Renal pelvis (tissue), 4 donors: ENCODE results near the gene NEURL1. TPM values are rescaled to one million over a fixed set of nuclear protein-coding genes. Genes with fewer than 3 reads are reported as not detected.

Experiments used
- DNase-seq: peaks from one replicate; pipeline ENCODE4 v3.0.0-alpha.2; 2013
- polyA plus RNA-seq, 3 donors: library from polyadenylated mRNA; unstranded; fragments of 120-200 nt; gene quantifications; one replicate each; pipeline ENCODE4 v1.2.1, GENCODE V29; 2013; ENCODE audit not compliant: insufficient read length in 3 of 3

NEURL1 gene
- polyA plus RNA-seq, 3 donors = 1.9 to 2.3 (median 1.9) TPM

DNA sequence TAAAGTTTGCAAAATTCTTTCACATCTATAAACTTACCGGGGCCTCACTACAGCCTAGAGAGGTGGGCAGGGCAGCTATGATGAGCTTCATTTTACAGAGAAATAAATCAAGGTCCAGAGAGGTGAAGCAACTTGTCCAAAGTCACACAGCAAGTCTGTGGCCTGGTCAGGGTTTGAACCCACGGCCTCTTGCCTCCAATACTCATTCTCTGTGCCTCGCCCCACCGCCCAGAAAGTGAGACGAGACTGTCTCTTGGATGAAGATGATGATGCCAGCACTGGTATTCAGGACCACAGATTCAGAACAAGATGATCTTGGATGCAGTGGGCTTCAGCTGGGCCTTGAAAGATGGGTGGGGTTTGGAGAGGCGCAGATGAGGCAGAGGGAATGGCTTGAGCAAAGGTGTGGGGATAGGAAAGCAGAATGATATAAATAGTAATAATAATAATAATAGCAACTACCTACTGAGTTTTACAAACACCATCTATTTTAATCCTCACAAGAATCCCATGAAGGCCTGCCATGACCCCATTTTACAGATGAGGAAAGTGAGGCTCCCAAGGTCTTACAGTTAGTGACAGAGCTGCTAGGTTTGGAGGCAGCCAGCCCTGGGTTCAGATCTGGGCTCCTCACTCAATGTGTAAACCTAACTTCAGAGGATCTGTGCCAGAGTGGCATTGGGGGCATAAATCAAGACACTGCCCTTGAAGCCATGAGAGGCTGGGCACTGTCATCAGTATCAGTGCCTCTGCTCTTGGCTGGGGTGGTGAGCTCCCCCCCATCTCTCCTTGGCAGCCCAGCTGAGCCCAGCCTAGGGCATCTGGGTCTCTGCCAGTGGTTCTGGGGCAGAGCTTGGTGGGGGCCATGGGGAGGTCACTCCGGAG, 70.0 kb downstream of the NEURL1 start:
- no peak for DNase-seq

DNA sequence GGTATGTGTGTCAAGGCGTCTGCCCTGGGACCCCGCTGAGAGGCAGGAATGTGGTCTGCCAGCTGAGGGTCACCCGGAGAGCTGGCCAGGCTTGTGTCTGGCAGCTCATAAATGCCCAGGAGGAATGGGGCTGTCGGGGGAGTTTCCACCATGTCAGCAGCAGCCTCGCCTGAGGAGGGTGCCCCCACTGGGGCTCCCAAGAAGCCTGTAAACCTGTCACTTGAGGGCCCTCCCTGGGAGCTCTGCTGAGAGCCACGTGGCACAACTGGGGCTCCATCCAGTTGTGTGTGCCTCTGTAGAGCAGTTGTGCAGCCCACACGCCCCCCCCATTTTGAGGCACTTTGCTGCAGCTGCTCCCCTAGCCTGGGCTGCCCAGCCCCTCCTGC, 70.6 kb downstream of the NEURL1 start:
- DNase-seq = no peak

DNA sequence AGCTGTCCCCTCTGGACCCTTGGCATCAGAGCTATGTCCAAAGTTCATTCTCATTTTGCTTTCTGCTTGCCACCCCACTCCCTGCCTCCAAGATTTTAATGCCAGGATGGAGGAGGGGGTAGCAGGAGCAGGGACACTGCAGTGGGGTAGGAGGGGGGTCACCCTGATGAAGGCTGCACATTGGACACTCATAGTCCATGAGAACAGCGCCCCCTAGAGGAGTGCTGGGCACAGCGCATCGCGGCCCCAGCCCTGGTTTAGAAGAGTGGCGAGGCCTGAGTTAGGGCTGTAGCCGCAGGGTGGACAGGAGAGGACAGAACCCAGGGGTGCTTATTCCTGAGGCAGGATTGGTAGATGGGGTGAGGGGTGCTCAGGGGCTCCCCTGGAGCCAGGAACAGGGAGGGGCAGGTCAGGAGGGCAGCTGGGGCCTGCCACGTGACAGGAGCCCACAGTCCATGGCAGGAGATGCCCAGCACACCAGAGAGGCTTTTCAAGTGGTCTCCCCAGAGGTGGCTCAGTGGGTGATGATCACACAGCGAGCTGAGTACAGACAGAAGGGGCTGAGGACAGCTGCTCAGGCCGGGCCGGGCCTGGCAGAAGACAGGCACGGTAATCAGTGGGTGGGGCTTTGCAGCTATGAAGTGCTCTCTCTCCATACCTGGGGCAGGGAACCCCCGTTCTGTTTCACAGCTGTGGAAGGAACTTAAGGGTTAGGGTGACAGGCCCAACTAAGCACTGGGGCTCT, 71.4 kb downstream of the NEURL1 start:
- DNase-seq = no peak

DNA sequence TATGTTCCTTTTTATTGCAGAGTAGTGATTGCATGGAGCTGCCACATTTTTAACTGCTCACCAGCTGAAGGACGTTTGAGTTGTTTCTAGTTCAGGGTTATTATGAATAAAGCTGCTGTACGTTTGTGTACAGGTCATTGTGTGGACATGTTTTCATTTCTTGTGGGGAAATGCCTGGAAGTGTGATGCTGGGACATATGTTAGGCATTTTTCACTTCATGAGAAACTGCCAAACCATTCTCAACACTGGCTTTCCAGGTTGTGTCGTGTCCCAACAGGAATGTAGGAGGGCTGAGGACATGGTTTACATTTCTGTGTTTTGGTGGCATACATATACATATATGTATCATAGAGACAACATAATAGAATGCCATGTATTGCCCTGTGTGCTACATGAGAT, 73.0 kb downstream of the NEURL1 start:
- no peak for DNase-seq

DNA sequence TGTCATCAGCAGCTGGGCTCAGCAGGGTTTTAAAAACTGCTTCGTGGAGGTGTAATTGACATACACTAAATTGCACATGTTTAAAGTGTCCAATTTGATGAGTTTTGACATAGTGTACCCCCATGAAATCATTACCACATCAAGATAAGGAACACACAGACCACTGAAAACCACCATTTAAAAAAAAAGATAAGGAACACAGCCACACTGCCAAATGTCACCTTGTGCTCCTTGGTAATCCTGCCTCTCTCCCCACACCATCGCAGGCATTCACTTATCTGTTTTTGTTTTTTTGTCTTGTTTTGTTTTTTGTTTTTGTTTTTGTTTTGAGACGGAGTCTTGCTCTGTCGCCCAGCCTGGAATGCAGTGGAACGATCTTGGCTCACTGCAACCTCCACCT, 75.0 kb downstream of the NEURL1 start:
- no peak for DNase-seq

DNA sequence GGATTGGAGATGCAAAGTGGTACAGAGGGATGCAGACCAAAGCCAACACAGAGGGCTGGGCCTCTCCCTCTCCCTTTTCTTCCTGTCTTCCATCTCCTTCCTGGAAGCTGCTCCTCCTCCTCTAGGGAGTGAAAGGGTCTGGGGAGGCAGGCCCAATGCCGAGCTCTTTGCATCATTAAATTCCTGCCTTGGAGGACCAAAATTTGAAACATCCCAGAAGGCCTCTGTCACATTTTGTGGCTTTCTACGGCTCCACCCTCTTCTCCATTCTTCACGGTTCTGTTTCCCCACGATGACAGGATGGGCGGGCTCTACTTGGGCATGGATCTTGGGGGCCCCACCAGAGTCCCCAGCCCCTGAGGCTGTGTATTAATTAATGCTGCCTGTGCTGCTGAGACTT, 76.4 kb downstream of the NEURL1 start:
- peak; percentile 49 for DNase-seq

DNA sequence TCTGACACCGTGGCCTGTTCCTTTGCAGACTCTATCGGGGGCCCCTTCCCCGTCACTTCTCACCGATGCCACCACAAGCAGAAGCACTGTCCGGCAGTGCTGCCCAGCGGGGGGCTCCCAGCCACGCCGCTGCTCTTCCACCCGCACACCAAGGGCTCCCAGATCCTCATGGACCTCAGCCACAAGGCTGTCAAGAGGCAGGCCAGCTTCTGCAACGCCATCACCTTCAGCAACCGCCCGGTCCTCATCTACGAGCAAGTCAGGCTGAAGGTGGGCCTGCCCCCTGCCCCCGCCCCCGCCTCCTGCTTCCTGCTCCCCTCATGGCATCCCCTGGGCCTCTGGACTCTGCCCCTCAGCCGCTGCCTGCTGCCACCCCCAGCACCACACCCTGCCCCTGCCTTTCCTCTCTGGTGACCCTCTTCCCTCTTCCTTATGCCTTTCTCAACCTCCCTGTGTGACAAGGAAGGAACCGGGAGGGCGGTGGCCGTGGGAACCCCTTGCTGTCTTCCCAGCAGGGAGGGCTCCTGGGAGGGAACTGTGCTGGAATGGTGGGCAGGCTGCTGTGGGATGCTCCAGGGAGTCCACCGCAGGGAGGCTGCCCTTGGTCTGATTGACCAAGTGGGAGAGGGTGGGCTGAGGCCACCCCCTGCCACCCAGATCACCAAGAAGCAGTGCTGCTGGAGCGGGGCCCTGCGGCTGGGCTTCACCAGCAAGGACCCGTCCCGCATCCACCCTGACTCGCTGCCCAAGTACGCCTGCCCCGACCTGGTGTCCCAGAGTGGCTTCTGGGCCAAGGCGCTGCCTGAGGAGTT, 77.5 kb downstream of the NEURL1 start:
- no peak for DNase-seq

DNA sequence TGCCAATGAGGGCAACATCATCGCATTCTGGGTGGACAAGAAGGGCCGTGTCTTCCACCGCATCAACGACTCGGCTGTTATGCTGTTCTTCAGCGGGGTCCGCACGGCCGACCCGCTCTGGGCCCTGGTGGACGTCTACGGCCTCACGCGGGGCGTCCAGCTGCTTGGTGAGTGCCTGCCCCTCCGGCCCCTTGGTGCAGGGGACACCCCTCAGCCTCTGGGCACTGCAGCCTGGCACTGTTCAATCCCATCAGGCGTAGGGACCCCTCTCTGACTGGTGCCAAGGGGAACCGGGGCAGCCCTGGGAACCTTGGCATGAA, 78.1 kb downstream of the NEURL1 start:
- no peak for DNase-seq

DNA sequence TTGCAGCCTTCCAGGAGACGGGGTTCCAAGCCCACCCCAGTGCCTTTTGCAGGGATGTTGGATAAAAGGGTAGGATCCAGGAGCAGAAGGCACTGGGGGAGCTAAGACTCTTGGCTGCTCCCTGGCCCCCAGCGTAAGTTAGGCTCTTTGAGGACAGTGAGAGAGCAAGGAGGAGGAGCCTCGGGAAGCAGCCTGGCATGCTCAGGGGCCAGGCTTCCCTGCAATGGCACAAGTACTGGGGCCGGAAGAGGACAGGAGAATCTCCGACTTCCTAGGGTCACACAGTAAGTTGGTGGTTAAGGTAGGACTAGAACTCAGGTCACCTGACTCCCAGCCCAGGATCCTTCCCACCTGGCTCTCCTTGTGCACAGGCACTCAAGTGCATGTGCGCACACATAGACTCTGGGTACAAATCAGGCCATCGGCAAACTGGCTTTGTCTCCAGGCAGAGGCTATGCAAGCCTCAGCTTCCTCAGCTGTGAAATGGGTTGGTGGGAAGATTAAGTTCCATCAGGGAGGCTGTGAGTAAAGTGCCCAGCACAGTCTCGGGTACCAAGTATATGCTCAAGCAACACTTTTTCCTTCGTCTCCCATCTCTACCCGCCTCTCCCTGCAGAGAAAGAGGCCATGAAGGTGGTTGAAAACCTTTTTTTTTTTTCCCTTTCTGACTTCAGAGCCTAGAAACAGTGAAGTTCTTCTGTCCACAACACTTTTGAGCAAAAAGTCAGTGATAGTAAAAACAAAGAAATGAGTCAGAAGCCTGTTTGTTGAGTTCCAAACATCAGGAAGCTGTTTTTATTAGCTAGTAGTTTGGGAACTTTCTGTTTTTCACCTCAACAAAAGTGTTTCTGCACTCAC, 79.1 kb downstream of the NEURL1 start:
- DNase-seq = no peak

DNA sequence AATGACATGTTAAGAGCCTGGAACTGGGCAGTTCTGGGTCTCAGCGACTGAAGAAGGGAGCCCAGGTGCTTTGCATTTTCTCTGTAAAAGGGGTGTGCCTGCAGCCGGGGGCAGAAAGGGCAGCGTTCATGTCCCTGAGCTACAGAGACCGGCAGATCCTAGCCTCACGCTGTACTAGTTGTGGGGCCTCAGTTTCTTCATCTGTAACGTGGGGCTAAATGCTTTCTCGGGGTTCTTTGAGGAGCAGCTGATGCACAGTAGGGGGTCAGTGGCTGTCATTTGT, 79.6 kb downstream of the NEURL1 start:
- DNase-seq = no peak

DNA sequence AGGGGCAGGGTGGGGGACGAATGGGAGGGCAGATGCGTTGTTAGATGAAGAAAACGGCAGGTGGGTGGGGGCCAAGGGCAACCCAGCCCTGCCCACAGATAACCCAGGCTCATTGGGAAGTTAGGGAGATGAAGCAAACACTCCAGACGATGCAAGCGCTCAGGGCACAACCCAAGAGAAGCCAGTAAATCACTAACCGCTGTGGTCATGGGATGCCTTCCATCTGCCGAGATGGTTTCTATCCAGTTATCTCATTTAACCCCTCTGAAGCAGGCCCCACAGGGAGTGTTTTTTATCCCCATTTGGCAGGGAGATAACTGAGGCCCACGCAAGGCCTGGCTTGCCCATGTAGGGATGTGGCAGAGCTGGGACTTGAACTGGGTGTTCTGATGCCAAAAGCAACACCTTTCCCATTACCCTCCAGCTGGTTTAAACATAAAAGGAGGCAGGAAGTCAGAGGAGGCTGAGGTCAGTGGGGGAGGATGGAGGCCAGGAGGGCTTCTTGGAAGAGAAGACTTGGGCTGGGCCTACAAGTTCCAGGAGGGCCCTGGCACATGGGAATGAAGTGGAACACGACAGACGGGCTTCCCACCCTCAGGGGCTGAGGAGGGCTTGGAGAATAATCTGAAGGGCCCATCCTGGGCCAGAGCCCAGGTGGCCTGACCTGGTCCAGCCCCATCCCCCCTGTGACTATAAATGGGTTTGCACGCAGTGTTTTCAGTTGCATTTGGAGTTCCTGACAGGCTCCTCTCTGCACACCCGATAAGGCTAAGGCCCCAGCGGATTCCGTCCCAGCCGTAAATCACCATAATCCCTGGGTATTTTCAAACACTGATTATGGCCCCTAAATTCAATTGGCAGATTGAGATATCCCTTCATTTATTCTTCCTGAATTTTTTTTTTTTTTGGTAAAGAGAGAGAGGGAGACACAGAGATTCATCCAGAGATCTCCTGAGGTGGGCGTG, 80.9 kb downstream of the NEURL1 start:
- no peak for DNase-seq

DNA sequence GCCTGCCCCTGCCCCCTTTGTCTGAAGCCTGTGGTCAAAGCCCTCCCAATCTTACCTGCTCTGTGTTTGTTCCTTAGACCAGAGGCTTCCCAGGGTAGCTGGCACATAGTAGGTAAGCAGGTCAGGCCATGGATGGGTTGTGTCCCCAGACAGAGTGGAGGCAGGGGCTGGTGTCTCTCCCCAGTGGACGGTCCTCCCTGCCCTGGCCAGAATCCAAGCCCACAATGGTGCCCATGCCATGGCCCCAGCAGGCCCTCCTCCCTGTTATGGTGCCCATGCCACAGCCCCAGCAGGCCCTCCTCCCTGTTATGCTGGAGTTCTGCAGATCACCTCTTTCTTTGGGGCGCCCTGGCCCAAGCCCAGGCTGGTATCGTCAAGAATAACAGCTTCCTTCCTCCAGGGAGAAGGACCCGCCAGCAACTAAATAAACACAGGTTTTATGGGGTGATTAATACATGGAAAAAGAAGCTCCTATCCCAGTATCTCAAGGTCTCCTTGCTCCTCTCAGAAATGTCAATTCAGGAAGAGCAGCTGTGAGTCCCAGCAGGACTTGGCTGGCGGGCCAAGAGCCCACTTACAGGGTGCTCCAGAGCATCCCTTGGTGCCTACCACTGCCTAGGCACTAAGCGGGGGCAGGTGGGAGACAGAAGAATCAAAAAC, 82.0 kb downstream of the NEURL1 start:
- no peak for DNase-seq

DNA sequence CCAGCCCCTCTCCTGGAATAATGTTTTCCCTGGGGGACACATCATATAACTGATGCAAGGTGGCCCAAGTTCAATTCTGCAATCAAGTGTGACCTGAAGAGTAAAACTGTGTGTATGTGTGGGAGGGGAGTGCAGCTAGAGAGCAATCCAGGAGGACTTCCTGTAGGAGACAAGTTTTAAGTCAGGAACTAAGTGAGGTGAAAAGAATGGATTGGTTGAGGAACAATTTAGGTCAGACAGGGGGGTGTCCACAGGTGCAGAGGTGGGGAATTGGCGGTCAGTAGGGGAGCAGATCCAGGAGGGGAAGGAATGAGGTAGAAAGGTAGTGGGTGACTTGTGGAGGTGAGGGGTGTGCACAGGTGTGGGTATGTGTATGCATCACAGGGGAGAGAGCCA, 82.6 kb downstream of the NEURL1 start:
- DNase-seq = no peak

DNA sequence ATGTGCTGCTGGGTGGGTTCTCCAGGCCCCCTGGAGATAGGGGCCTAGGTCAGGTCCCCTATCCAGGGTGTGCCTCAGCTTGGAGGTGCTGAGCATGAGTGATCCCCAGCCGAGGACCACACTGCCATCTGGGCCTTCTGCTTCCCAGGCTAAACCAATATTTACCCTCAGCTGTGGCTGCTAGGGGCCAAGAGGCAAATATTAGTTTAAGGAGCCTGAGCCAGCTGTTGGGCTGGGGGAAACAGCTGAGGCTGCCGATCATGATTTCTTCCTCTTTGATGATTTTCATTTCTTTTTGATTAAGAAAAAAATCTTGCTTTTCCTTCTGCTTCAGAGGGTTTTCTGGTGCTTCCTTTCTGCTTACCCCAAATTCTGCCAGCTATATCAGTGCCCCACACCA, 83.4 kb downstream of the NEURL1 start:
- no peak for DNase-seq

DNA sequence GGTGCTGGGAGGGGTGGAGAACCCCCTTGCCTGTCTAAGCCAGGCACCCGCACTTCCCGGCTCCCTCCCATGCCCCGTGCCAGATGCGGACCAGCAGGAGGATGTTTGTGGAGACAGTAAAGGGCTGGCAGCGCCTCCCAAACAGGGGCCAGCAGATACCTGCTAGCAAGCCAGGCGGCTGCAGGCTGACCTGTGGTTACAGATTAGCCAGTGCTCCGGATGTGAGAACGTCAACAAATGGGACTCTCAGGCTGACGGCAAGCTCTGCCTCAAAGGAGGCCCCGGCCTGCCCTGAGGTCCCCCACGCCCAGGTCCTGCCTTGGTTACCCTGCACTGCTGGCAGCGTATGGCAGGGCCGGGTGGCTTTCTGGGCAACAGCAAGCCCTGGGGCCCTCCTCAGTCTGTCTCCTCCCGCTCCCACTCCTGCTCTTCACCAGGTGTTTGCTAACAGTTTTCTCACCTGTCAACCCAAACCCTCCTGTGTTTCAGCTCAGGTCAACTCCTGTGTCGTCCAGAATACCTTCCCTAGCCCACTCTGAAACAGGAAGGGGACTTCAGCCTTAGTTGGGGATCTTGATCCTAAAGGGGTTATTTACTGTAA, 85.4 kb downstream of the NEURL1 start:
- DNase-seq = no peak

DNA sequence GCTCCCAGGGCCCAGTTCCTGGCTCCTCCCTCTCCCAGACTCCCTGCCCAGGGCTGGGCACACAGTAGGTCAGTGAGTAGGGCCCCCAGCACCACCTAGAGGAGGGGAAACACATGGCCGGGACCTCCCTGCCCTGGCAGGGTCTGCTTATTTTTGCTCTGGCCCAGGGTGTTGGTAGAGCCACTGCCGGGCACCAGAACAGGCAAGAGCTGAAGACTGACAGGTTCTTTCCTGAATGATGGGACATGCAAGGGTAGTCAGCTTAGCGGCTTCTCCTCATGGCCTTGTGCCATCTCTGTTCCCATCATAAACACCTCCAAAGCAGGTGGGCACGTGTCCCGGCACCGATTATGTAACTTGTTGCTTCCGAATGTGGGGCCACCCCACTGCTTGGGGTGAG, 86.5 kb downstream of the NEURL1 start:
- no peak for DNase-seq

DNA sequence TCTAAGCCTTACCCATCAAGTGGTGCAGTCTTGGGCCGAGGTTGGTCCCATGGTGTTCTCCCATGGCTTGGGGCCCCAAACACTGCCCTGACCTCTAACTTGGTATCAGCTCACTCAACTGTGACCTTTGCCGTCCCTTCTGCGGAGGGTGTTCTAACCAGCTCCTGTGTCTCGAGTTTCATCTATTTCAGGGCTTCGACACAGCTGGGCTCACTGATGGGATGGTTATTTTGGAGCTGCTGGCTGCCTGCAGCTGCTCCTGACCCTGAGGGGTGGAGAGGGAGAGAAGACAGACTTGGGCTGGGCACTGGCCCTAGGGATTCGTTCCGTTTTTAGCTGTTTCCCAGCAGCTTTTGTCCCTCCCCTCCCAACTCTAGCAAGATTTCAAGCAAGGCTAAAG, 86.9 kb downstream of the NEURL1 start:
- no peak for DNase-seq

DNA sequence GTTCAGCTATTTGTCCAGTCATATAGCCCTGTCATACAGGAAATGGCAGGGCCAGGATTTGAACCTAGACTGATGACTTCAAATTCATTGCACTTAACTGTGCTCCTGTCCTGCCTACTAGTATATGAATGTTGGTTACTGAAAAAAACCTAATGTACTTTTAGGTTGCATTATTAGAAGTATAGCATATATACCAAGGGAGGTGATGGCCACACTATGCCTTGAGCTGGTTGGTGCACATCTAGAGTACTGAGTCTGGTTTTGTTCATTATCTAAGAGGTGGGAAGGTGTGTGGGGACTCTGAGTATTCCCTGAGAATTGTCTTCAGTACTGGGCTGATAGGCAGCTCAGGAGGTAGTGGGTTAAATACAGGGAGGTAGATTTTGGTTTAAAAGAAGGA, 88.0 kb downstream of the NEURL1 start:
- no peak for DNase-seq

DNA sequence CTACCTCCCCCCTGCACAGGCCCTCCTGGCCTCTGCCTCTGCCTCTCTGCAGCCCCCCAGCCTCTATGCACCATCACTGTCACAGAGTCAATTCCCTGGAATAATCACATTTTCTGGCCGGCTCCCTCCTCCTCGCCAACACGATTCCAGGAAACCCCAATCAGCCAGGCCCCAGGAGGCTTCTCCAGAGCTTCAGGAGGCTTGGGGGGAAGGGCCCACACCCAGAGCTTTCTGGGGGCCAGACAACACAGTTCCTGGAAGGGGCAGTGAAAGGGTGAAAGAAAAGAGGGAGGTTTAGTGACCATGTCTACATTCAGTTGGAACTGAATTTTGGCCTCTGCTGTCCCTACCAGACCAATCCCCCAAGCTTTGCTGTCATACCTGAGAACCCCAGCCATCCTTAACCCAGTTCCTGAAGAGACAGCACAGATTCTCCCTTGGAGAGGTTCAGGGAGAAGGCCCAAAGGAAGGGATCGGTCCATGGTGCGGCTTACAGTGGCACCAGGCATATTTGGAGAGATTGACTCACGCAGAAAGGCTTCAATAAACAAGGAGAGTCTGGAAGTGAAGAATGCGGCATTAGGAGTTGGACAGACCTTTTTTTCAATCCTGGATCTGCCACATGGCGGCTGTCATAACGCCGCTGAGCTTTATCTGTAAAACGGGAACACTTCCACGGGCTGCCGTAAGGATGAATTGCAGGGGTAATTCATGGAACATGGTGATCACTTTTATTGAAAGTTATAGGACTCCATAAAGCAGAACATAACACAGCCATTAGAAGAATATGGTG, 89.0 kb downstream of the NEURL1 start:
- DNase-seq = no peak
